Measurements from ENCODE around the gene KCNMA1. TPM values are rescaled to one million over a fixed set of nuclear protein-coding genes. Genes with fewer than 3 reads are reported as not detected.
A peak's percentile ranks its signal among the peaks of the same experiment; 100 is the strongest.

The KCNMA1 gene
- total RNA-seq, 3 donors from 2014 or later (not counting 1 experiment from before 2014, with no cell fraction given), result 0.40 to 1.8 (median 0.63) TPM

DNA sequence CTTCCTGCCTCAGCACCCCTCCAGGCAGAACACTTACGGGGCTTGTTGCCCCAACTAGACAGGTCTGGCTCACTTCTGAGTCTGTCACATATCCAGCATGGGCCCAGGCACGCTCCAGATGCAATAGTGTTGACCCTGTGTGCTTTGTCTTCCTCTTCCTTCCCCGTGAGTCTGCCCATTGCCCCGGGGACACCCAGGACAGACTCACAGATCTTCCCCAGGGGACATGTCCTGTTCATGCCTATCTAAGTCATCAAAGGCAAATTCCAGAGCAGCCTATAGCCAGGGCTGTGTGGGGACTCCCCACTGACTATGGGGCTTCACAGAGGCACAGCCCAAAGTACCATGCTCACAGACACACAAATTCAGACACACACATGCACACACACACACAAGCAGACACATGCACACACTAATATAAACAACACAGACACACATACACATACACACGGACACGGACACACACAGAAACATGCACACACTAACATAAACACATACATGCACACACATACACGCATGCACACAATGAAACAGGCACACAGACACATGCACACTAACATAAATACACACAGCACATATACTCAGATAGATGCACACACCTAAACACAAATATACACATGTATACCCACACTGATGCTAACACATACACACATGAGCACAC is 175.8 kb downstream of the KCNMA1 start:
- Mint-ChIP-seq H3K27me3 (ENCODE audit: low read depth in 2 of 2) (peaks cover 10 to 23% of the 10 kb centered on the region in 2 donors), H3K9me3 (no peaks in the 10 kb centered on the region), H3K36me3 (no peaks in the 10 kb centered on the region), H3K4me1 (no peaks in the 10 kb centered on the region), H3K4me3 (no peak overlapping the region), H3K27ac (no peak overlapping the region)
- no peak overlapping the region for H3K27ac ChIP-seq (ENCODE audit: low read length)
- H3K36me3 ChIP-seq (ENCODE audit: control insufficient read depth, insufficient read depth, low read length), result no peaks in the 10 kb centered on the region
- H3K4me3 ChIP-seq (ENCODE audit: low read length), result no peak overlapping the region
- intact Hi-C loops (cut with micrococcal nuclease), result no loop called here
- no peaks in the 10 kb centered on the region for H3K4me1 ChIP-seq (ENCODE audit: control insufficient read depth, insufficient read depth, low read length)
- peak in 1 of 3 donors; percentile 2 for ATAC-seq
- no peaks in the 10 kb centered on the region for H3K27me3 ChIP-seq (ENCODE audit: control insufficient read depth, insufficient read depth, low read length)
- H3K9me3 ChIP-seq (ENCODE audit: control insufficient read depth, insufficient read depth, low read length), result no peaks in the 10 kb centered on the region
- TF ChIP-seq, protein P1, sequence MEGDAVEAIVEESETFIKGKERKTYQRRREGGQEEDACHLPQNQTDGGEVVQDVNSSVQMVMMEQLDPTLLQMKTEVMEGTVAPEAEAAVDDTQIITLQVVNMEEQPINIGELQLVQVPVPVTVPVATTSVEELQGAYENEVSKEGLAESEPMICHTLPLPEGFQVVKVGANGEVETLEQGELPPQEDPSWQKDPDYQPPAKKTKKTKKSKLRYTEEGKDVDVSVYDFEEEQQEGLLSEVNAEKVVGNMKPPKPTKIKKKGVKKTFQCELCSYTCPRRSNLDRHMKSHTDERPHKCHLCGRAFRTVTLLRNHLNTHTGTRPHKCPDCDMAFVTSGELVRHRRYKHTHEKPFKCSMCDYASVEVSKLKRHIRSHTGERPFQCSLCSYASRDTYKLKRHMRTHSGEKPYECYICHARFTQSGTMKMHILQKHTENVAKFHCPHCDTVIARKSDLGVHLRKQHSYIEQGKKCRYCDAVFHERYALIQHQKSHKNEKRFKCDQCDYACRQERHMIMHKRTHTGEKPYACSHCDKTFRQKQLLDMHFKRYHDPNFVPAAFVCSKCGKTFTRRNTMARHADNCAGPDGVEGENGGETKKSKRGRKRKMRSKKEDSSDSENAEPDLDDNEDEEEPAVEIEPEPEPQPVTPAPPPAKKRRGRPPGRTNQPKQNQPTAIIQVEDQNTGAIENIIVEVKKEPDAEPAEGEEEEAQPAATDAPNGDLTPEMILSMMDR (IDR thresholded peaks at IDR 0.05), result no peak
- DNase-seq, result no peak
- WGBS (ENCODE audit: insufficient coverage), result 84% methylated on average over 7 of the region's 7 CpGs

DNA sequence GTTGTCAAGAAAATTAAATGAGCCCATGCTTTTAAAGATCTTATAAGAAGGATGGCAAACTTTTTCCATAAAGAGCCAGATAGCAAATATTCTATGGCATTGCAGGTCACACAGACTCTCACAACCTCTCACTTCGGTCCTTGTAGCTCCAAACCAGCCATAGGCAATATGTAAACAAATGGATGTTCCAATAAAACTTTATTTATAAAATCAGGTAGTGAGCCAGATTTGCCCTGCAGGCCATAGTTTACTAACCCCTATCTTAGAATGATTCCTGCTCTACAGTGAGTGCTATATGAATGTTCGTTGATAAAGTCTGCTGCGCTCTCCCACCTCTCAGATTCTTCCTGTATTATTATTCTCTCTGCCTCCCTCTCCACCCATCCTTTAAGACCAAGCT is 177.7 kb downstream of the KCNMA1 start:
- Histone ChIP-seq H3K4me1 (ENCODE audit: control insufficient read depth, insufficient read depth, low read length) (no peaks in the 10 kb centered on the region), H3K4me3 (ENCODE audit: low read length) (no peak overlapping the region), H3K27ac (ENCODE audit: low read length) (no peak overlapping the region), H3K36me3 (ENCODE audit: control insufficient read depth, insufficient read depth, low read length) (no peaks in the 10 kb centered on the region), H3K27me3 (ENCODE audit: control insufficient read depth, insufficient read depth, low read length) (no peaks in the 10 kb centered on the region), H3K9me3 (ENCODE audit: control insufficient read depth, insufficient read depth, low read length) (no peaks in the 10 kb centered on the region)
- TF ChIP-seq, protein P1 (IDR thresholded peaks at IDR 0.05), result no peak
- Mint-ChIP-seq H3K36me3 (no peaks in the 10 kb centered on the region), H3K27ac (no peak overlapping the region), H3K4me1 (no peaks in the 10 kb centered on the region), H3K27me3 (ENCODE audit: low read depth in 2 of 2) (peaks cover 10 to 32% of the 10 kb centered on the region in 2 donors), H3K4me3 (no peak overlapping the region), H3K9me3 (no peaks in the 10 kb centered on the region)
- no peak for ATAC-seq
- 100% methylated on average over 3 of the region's 3 CpGs for WGBS (ENCODE audit: insufficient coverage)
- intact Hi-C loops (cut with micrococcal nuclease), result no loop called here
- no peak for DNase-seq

DNA sequence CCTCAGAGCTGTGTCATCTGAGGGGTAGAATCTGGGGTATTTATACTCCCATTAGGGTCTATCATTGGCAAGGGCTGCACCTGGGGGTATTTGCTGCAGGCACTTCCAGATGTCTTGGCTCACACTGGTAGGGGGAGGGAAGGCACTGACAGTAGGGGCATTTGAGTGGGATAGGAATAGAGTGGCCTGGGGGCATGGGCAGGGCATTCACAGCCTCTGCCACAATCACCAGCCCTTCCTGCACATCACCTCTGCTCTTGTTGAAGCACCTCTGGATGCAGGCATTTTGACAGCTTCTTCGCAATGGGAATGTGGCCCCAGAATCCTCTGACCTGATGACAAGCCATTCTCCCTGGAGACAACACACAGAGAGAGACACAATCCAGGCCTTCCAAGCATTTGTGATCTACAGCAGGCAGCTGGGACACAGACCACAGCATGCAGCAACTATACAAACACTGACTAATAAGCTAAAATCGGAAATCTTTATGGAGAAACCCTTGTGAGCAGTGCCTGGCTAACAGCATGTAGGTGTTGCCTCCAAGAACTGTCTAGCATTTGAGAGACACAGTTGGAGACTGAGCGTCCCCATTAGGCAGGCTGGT is 178.5 kb downstream of the KCNMA1 start:
- H3K36me3 Mint-ChIP-seq, result no peaks in the 10 kb centered on the region
- intact Hi-C loops (cut with micrococcal nuclease), result no loop called here

More for the DNA sequence above, 178.5 kb downstream of the KCNMA1 start:
- Histone ChIP-seq H3K9me3 (ENCODE audit: control insufficient read depth, insufficient read depth, low read length) (no peaks in the 10 kb centered on the region), H3K4me1 (ENCODE audit: control insufficient read depth, insufficient read depth, low read length) (no peaks in the 10 kb centered on the region), H3K27me3 (ENCODE audit: control insufficient read depth, insufficient read depth, low read length) (no peaks in the 10 kb centered on the region), H3K4me3 (ENCODE audit: low read length) (no peak overlapping the region), H3K36me3 (ENCODE audit: control insufficient read depth, insufficient read depth, low read length) (no peaks in the 10 kb centered on the region), H3K27ac (ENCODE audit: low read length) (no peak overlapping the region)
- no peak overlapping the region for H3K27ac Mint-ChIP-seq
- 88% methylated on average over 3 of the region's 3 CpGs for WGBS (ENCODE audit: insufficient coverage)
- no peaks in the 10 kb centered on the region for H3K4me1 Mint-ChIP-seq
- TF ChIP-seq, protein P1 (IDR thresholded peaks at IDR 0.05), result no peak
- ATAC-seq (no peak), DNase-seq (no peak)
- H3K4me3 Mint-ChIP-seq, result no peak overlapping the region
- peaks cover 13 to 32% of the 10 kb centered on the region in 2 donors for H3K27me3 Mint-ChIP-seq (ENCODE audit: low read depth in 2 of 2)
- no peaks in the 10 kb centered on the region for H3K9me3 Mint-ChIP-seq
